Hepatocyte (in vitro differentiated cells): ENCODE data around the gene GABBR2. TPM values are rescaled to one million over a fixed set of nuclear protein-coding genes. Genes with fewer than 3 reads are reported as not detected.

Experiments
- DNase-seq: peaks from one replicate; pipeline ENCODE4 v3.0.0-alpha.2; 2016; ENCODE audit warnings: low spot score
- H2AFZ ChIP-seq: fragments of 200-600 bp; sonication (generic); 2 replicates; pipeline ENCODE4 v1.6.0; 2016; ENCODE audit warnings: antibody characterized with exemption, mild to moderate bottlenecking
- H3K27ac ChIP-seq: fragments of 200-600 bp; sonication (generic); 2 replicates; pipeline ENCODE4 v1.5.1; 2016; ENCODE audit warnings: mild to moderate bottlenecking
- H3K27me3 ChIP-seq: fragments of 200-600 bp; sonication (generic); 2 replicates; pipeline ENCODE4 v1.6.1; 2016
- H3K36me3 ChIP-seq: fragments of 200-600 bp; sonication (generic); replicated peaks from 2 replicates; pipeline ENCODE4 v1.5.1; 2016; ENCODE audit warnings: low read depth; ENCODE audit not compliant: insufficient read depth
- H3K4me1 ChIP-seq: fragments of 200-600 bp; sonication (generic); 2 replicates; pipeline ENCODE4 v1.5.1; 2016; ENCODE audit warnings: mild to moderate bottlenecking, moderate library complexity; ENCODE audit not compliant: insufficient read depth
- H3K4me2 ChIP-seq: fragments of 200-600 bp; sonication (generic); 2 replicates; pipeline ENCODE4 v1.6.0; 2016
- H3K4me3 ChIP-seq: fragments of 200-600 bp; sonication (generic); 2 replicates; pipeline ENCODE4 v1.5.1; 2016; ENCODE audit warnings: mild to moderate bottlenecking
- H3K79me2 ChIP-seq: fragments of 200-600 bp; sonication (generic); 2 replicates; pipeline ENCODE4 v1.6.0; 2017; ENCODE audit warnings: mild to moderate bottlenecking
- H3K9me2 ChIP-seq: fragments of 200-600 bp; sonication (generic); replicated peaks from 2 replicates; pipeline ENCODE4 v1.6.0; 2017; ENCODE audit warnings: mild to moderate bottlenecking; ENCODE audit not compliant: insufficient read depth
- H3K9me3 ChIP-seq: fragments of 200-600 bp; sonication (generic); 2 replicates; pipeline ENCODE4 v1.5.1; 2016; ENCODE audit warnings: low read depth, mild to moderate bottlenecking
- H4K20me1 ChIP-seq: fragments of 200-600 bp; sonication (generic); 2 replicates; pipeline ENCODE4 v1.6.0; 2016; ENCODE audit warnings: mild to moderate bottlenecking; ENCODE audit not compliant: insufficient read depth, poor library complexity, severe bottlenecking
- EZH2 ChIP-seq: fragments of 200-600 bp; sonication (generic); IDR thresholded peaks from 2 replicates; pipeline ENCODE4 v1.6.1; 2016; ENCODE audit warnings: antibody characterized with exemption, mild to moderate bottlenecking, borderline replicate concordance
- EZH2phosphoT487 ChIP-seq: fragments of 200-600 bp; sonication (generic); IDR thresholded peaks from one replicate; pipeline ENCODE4 v1.6.1; 2018; ENCODE audit warnings: antibody characterized with exemption, mild to moderate bottlenecking, low read depth, moderate library complexity; ENCODE audit not compliant: unreplicated experiment, severe bottlenecking
- WGBS: methylation state at CpG from one replicate; pipeline ENCODE4 v1.1.6; 2016; ENCODE audit warnings: low lambda C conversion rate; ENCODE audit errors: missing lambda C conversion rate; 5-methylcytosine and 5-hydroxymethylcytosine counted together
- polyA plus RNA-seq: library from polyadenylated mRNA; unstranded; fragments of >200 nt; fragmentation: Nextera tagmentation; extraction: Ambion mirVana; gene quantifications from 2 replicates; pipeline ENCODE4 v1.2.1, GENCODE V29; 2016
- total RNA-seq: library from RNA; depleted of rRNA; stranded (reverse); fragments of >200 nt; gene quantifications from 2 replicates; pipeline ENCODE4 v1.2.3, GENCODE V29; 2014
- TF ChIP-seq, protein P1 (sequence below): fragments of 200-600 bp; sonication (generic); IDR thresholded peaks from 2 replicates; pipeline ENCODE4 v1.5.1; 2016; ENCODE audit warnings: antibody characterized with exemption, mild to moderate bottlenecking; ENCODE audit not compliant: poor library complexity

The GABBR2 gene
- total and polyA plus RNA-seq, 2 experiments from 2014 or later: 0.20 to 0.28 TPM

DNA sequence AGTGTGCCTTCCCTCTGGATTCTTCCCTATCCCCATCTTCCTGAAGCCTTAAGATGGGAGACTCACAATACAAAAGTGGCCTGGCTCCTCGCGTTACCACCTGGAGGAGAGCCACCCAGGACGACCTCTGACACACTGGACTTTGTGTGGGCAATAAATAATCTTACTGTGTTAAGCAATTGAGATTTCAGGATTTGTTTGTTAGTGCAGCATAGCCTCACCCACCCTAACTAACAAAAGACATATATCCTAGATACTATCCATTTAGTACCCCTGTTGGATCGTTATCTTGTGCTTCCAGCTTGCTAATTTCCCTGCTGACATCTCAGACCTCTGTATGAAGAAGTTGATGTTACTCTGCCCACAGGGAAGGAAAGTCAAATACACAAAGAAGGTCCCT lies 7.9 kb downstream of the GABBR2 start:
- H3K36me3 ChIP-seq: no peaks in the 10 kb centered on the region
- no peaks in the 10 kb centered on the region for H3K9me3 ChIP-seq
- H3K4me1 ChIP-seq: no peaks in the 10 kb centered on the region
- H2AFZ ChIP-seq: no peak overlapping the region
- H3K9me2 ChIP-seq: no peaks in the 10 kb centered on the region
- H3K4me2 ChIP-seq: no peak overlapping the region
- no peak overlapping the region for H3K27ac ChIP-seq
- no peaks in the 10 kb centered on the region for H3K79me2 ChIP-seq
- no peaks in the 10 kb centered on the region for H4K20me1 ChIP-seq
- peaks cover 27% of the 10 kb centered on the region for H3K27me3 ChIP-seq
- TF ChIP-seq, protein P1, sequence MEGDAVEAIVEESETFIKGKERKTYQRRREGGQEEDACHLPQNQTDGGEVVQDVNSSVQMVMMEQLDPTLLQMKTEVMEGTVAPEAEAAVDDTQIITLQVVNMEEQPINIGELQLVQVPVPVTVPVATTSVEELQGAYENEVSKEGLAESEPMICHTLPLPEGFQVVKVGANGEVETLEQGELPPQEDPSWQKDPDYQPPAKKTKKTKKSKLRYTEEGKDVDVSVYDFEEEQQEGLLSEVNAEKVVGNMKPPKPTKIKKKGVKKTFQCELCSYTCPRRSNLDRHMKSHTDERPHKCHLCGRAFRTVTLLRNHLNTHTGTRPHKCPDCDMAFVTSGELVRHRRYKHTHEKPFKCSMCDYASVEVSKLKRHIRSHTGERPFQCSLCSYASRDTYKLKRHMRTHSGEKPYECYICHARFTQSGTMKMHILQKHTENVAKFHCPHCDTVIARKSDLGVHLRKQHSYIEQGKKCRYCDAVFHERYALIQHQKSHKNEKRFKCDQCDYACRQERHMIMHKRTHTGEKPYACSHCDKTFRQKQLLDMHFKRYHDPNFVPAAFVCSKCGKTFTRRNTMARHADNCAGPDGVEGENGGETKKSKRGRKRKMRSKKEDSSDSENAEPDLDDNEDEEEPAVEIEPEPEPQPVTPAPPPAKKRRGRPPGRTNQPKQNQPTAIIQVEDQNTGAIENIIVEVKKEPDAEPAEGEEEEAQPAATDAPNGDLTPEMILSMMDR: no peak
- no peak for TF ChIP-seq EZH2
- TF ChIP-seq EZH2phosphoT487: no peak
- H3K4me3 ChIP-seq: no peak overlapping the region
- no peak for DNase-seq
- WGBS: 69% methylated on average over 4 of the region's 4 CpGs

- TF ChIP-seq, protein P1: no peak
- no peak for TF ChIP-seq EZH2
- no peak for TF ChIP-seq EZH2phosphoT487
- H4K20me1 ChIP-seq: no peaks in the 10 kb centered on the region
- H3K27ac ChIP-seq: no peak overlapping the region
- no peaks in the 10 kb centered on the region for H3K36me3 ChIP-seq
- H2AFZ ChIP-seq: no peak overlapping the region
- peaks cover 8% of the 10 kb centered on the region for H3K27me3 ChIP-seq
- H3K9me3 ChIP-seq: no peaks in the 10 kb centered on the region
- WGBS: 87% methylated on average over 6 of the region's 6 CpGs
- DNase-seq: no peak
- H3K4me3 ChIP-seq: no peak overlapping the region
- H3K4me1 ChIP-seq: no peaks in the 10 kb centered on the region
- H3K4me2 ChIP-seq: no peak overlapping the region
- no peaks in the 10 kb centered on the region for H3K9me2 ChIP-seq
- H3K79me2 ChIP-seq: no peaks in the 10 kb centered on the region
These were observed 9.9 kb downstream of the GABBR2 start for GRCh38 chr9:98698856-98699255.

GRCh38 chr9:98694943-98695342 lies 13.8 kb downstream of the GABBR2 start:
- Histone ChIP-seq H3K4me3 (no peak overlapping the region), H3K4me1 (no peaks in the 10 kb centered on the region), H3K4me2 (no peak overlapping the region), H3K9me3 (no peaks in the 10 kb centered on the region), H4K20me1 (no peaks in the 10 kb centered on the region), H3K79me2 (no peaks in the 10 kb centered on the region), H2AFZ (no peak overlapping the region), H3K9me2 (no peaks in the 10 kb centered on the region), H3K27ac (no peak overlapping the region), H3K27me3 (no peaks in the 10 kb centered on the region), H3K36me3 (no peaks in the 10 kb centered on the region)
- no peak for DNase-seq
- no peak for TF ChIP-seq EZH2phosphoT487
- 80% methylated on average over 2 of the region's 2 CpGs for WGBS

- Histone ChIP-seq H3K9me3 (no peaks in the 10 kb centered on the region), H2AFZ (no peak overlapping the region), H3K9me2 (no peaks in the 10 kb centered on the region), H3K4me2 (no peak overlapping the region), H4K20me1 (no peaks in the 10 kb centered on the region), H3K27me3 (no peaks in the 10 kb centered on the region), H3K79me2 (no peaks in the 10 kb centered on the region), H3K4me1 (no peaks in the 10 kb centered on the region), H3K36me3 (no peaks in the 10 kb centered on the region), H3K4me3 (no peak overlapping the region), H3K27ac (no peak overlapping the region)
- TF ChIP-seq, protein P1: no peak
- no peak for TF ChIP-seq EZH2
- no peak for TF ChIP-seq EZH2phosphoT487
- 89% methylated on average over 7 of the region's 7 CpGs for WGBS
- DNase-seq: no peak
These were observed 16.3 kb downstream of the GABBR2 start for GRCh38 chr9:98692392-98692791.
